ENCODE data around the gene CTR9. TPM values are rescaled to one million over a fixed set of nuclear protein-coding genes. Genes with fewer than 3 reads are reported as not detected.

Gene CTR9
- total and polyA plus RNA-seq, 4 donors, result 12.5 to 33.4 (median 19.7) TPM

- TF ChIP-seq MAX (IDR thresholded peaks at IDR 0.05) (no peak), TAF1 (conservative IDR thresholded peaks at IDR 0.05) (no peak), EGR1 (IDR thresholded peaks at IDR 0.05; ENCODE audit: low read depth in 2 of 2) (no peak)
These were observed 22.9 kb upstream of the CTR9 start (continued) for GRCh38 chr11:10728154-10728553.

- no peak overlapping the region for H3K9ac ChIP-seq (ENCODE audit: low read depth in 1 of 2, low read length in 2 of 2)
- H3K4me3 ChIP-seq (ENCODE audit: low read depth in 1 of 3, low read length in 3 of 3), result no peak overlapping the region
- DNase-seq (ENCODE audit: low spot score), result no peak
- WGBS, result 40% methylated on average over 20 of the region's 20 CpGs
- no peaks in the 10 kb centered on the region for H3K27me3 ChIP-seq (ENCODE audit: control insufficient read depth in 4 of 4, insufficient read depth in 4 of 4, low read length in 3 of 4)
- H3K27ac ChIP-seq (ENCODE audit: low read depth in 1 of 2, low read length in 2 of 2), result no peak overlapping the region
- H3K9me3 ChIP-seq (ENCODE audit: control insufficient read depth in 4 of 4, low read length in 3 of 4), result peaks cover 0 to 4% (median 0%) of the 10 kb centered on the region in 4 donors
- no peaks in the 10 kb centered on the region for H3K4me1 ChIP-seq (ENCODE audit: control insufficient read depth in 4 of 4, insufficient read depth in 4 of 4, low read length in 3 of 4)
- no peaks in the 10 kb centered on the region for H3K36me3 ChIP-seq (ENCODE audit: control insufficient read depth in 4 of 4, insufficient read depth in 3 of 4, low read depth in 1 of 4, low read length in 3 of 4)
- no peak for TF ChIP-seq RXRA (IDR thresholded peaks at IDR 0.05)
- TF ChIP-seq EGR1 (IDR thresholded peaks at IDR 0.05; ENCODE audit: low read depth in 2 of 2), result no peak
- no peak for TF ChIP-seq HNF4A (conservative IDR thresholded peaks at IDR 0.05)
- TF ChIP-seq RAD21 (IDR thresholded peaks at IDR 0.05), result no peak
- no peak for TF ChIP-seq TAF1 (conservative IDR thresholded peaks at IDR 0.05)
- no peak for TF ChIP-seq CTCF (IDR thresholded peaks at IDR 0.05; ENCODE audit: low read depth, low read length, missing input control)
- no peak for TF ChIP-seq FOXA2 (IDR thresholded peaks at IDR 0.05)
- no peak for TF ChIP-seq ATF3 (IDR thresholded peaks at IDR 0.05)
- TF ChIP-seq GABPA (IDR thresholded peaks at IDR 0.05 in 1 of 2, conservative IDR thresholded peaks at IDR 0.05 in 1 of 2), result no peak
- no peak for TF ChIP-seq REST (IDR thresholded peaks at IDR 0.05)
- no peak for TF ChIP-seq HNF4G (IDR thresholded peaks at IDR 0.05)
- no peak for TF ChIP-seq MAX (IDR thresholded peaks at IDR 0.05)
- TF ChIP-seq JUND (IDR thresholded peaks at IDR 0.05), result no peak
These were observed 22.1 kb upstream of the CTR9 start for GRCh38 chr11:10728789-10729472.

GRCh38 chr11:10730151-10730550 is 20.9 kb upstream of the CTR9 start:
- Histone ChIP-seq H3K36me3 (ENCODE audit: control insufficient read depth in 4 of 4, insufficient read depth in 3 of 4, low read depth in 1 of 4, low read length in 3 of 4) (no peaks in the 10 kb centered on the region), H3K4me1 (ENCODE audit: control insufficient read depth in 4 of 4, insufficient read depth in 4 of 4, low read length in 3 of 4) (no peaks in the 10 kb centered on the region), H3K27me3 (ENCODE audit: control insufficient read depth in 4 of 4, insufficient read depth in 4 of 4, low read length in 3 of 4) (no peaks in the 10 kb centered on the region), H3K4me3 (ENCODE audit: low read depth in 1 of 3, low read length in 3 of 3) (no peak overlapping the region), H3K9ac (ENCODE audit: low read depth in 1 of 2, low read length in 2 of 2) (no peak overlapping the region), H3K9me3 (ENCODE audit: control insufficient read depth in 4 of 4, low read length in 3 of 4) (peaks cover 0 to 4% (median 0%) of the 10 kb centered on the region in 4 donors), H3K27ac (ENCODE audit: low read depth in 1 of 2, low read length in 2 of 2) (no peak overlapping the region)
- WGBS, result 89% methylated on average over 3 of the region's 3 CpGs
- DNase-seq (ENCODE audit: low spot score), result no peak
- TF ChIP-seq FOXA2 (IDR thresholded peaks at IDR 0.05), result no peak
- TF ChIP-seq GABPA (IDR thresholded peaks at IDR 0.05 in 1 of 2, conservative IDR thresholded peaks at IDR 0.05 in 1 of 2), result no peak
- TF ChIP-seq JUND (IDR thresholded peaks at IDR 0.05), result no peak
- no peak for TF ChIP-seq RXRA (IDR thresholded peaks at IDR 0.05)
- TF ChIP-seq EGR1 (IDR thresholded peaks at IDR 0.05; ENCODE audit: low read depth in 2 of 2), result no peak
- TF ChIP-seq CTCF (IDR thresholded peaks at IDR 0.05; ENCODE audit: low read depth, low read length, missing input control), result no peak
- no peak for TF ChIP-seq FOXA1 (IDR thresholded peaks at IDR 0.05)
- no peak for TF ChIP-seq YY1 (IDR thresholded peaks at IDR 0.05)
- no peak for TF ChIP-seq REST (IDR thresholded peaks at IDR 0.05)
- TF ChIP-seq HNF4G (IDR thresholded peaks at IDR 0.05), result no peak
- no peak for TF ChIP-seq TAF1 (conservative IDR thresholded peaks at IDR 0.05)
- no peak for TF ChIP-seq RAD21 (IDR thresholded peaks at IDR 0.05)
- TF ChIP-seq HNF4A (conservative IDR thresholded peaks at IDR 0.05), result no peak

All from liver (tissue), 9 donors.